Raji (cell line): ENCODE results near the gene QPRT.

Experiments
- POLR2A ChIP-seq: IDR thresholded peaks from 2 replicates; pipeline ENCODE4 v1.6.1; 2011; ENCODE audit warnings: low read depth, low read length, control low read depth; ENCODE audit not compliant: insufficient read depth

The QPRT gene

DNA sequence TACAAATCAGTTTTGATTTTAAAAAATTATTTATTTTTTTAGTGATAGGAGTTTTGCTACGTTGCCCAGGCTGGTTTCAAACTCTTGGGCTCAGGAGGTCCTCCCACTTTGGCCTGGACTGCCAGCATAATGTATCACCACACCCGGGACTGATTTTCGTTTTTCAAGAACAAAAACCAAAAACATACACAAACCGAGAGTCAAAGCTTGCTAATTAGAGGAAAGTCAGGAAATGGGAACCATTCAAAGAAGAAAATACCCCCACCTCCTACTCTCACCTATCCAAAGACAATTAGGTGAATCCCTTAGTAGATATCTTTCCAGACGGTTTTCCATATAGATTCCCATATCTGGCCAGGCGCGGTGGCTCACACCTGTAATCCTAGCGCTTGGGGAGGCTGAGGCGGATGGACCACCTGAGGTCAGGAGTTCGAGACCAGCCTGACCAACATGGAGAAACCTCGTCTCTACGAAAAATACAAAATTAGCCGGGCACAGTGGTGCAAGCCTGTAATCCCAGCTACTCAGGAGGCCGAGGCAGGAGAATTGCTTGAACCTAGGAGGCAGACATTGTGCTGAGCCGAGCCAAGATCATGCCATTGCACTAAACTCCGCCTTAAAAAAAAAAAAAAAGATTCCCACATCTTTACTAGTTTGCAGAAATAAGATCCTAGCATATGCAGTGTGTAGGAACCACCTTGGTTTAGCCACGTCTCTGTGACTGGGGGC is 16.8 kb upstream of the QPRT start:
- TF ChIP-seq POLR2A, result no peak

DNA sequence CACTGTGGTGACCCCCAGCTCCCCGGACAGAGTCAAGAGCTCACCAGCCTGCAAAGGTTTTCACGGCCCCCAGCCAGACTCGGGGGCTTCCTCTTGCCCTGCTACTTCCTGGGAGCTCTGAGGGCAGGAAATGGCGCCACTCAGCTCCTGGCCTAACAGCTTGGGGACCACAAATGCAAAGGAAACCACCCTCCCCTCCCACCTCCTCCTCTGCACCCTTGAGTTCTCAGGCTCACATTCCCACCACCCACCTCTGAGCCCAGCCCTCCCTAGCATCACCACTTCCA is 16.3 kb upstream of the QPRT start:
- no peak for TF ChIP-seq POLR2A

DNA sequence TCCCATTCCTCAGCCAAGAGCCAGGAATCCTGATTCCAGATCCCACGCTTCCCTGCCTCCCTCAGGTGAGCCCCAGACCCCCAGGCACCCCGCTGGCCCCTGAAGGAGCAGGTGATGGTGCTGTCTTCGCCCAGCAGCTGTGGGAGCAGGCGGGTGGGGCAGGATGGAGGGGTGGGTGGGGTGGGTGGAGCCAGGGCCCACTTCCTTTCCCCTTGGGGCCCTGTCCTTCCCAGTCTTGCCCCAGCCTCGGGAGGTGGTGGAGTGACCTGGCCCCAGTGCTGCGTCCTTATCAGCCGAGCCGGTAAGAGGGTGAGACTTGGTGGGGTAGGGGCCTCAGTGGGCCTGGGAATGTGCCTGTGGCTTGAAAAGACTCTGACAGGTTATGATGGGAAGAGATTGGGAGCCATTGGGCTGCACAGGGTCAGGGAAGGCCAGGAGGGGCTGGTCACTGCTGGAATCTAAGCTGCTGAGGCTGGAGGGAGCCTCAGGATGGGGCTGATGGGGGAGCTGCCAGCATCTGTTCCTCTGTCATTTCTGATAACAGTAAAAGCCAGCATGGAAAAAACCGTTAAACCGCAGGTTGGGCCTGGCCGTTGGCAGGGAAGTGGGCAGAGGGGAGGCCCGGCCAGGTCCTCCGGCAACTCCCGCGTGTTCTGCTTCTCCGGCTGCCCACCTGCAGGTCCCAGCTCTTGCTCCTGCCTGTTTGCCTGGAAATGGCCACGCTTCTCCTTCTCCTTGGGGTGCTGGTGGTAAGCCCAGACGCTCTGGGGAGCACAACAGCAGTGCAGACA is 15.8 kb upstream of the QPRT start, which contains the start of gene SPN:
SPN (plus strand) TSS at position 232 of the 791 bp plus-strand sequence; CDS start at position 714, 482 bp downstream.
- no peak for TF ChIP-seq POLR2A

DNA sequence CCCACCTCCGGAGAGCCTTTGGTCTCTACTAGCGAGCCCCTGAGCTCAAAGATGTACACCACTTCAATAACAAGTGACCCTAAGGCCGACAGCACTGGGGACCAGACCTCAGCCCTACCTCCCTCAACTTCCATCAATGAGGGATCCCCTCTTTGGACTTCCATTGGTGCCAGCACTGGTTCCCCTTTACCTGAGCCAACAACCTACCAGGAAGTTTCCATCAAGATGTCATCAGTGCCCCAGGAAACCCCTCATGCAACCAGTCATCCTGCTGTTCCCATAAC is 15.2 kb upstream of the QPRT start:
- no peak for TF ChIP-seq POLR2A

DNA sequence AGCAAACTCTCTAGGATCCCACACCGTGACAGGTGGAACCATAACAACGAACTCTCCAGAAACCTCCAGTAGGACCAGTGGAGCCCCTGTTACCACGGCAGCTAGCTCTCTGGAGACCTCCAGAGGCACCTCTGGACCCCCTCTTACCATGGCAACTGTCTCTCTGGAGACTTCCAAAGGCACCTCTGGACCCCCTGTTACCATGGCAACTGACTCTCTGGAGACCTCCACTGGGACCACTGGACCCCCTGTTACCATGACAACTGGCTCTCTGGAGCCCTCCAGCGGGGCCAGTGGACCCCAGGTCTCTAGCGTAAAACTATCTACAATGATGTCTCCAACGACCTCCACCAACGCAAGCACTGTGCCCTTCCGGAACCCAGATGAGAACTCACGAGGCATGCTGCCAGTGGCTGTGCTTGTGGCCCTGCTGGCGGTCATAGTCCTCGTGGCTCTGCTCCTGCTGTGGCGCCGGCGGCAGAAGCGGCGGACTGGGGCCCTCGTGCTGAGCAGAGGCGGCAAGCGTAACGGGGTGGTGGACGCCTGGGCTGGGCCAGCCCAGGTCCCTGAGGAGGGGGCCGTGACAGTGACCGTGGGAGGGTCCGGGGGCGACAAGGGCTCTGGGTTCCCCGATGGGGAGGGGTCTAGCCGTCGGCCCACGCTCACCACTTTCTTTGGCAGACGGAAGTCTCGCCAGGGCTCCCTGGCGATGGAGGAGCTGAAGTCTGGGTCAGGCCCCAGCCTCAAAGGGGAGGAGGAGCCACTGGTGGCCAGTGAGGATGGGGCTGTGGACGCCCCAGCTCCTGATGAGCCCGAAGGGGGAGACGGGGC is 14.7 kb upstream of the QPRT start:
- no peak for TF ChIP-seq POLR2A

DNA sequence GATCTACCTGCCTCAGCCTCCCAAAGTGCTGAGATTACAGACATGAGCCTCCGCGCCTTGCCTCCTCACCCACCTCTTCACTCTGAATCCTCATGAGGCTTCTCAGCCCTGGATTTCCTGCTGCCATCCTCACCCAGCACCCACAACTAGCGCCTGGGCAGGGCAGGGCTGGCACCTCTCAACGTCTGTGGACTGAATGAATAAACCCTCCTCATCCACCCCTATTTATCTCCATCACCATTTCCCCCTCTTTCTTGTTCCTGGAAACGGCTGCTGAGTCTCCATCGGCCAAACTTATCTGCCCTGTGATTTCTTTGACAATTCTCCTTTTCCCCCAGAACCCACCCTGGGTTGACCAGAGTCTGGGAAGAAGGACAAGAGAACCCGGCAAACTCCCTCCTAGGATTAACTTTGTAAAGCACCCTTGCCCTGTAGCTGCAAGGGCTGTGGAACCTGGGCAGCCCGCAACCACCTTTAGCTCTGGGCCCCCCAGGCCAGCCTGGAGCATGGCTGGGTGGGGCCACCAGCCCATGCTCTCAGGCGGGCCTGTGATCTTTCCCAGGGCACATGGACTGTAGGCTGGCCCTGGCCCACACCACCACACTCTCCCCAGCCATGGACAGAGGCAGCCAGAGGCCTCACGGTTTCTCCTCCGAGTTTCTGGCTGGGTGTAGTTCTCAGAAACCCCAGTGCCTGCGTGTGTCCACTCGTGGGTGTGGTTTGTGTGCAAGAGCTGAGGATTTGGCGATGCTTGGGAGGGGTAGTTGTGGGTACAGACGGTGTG is 13.5 kb upstream of the QPRT start:
- TF ChIP-seq POLR2A, result no peak

DNA sequence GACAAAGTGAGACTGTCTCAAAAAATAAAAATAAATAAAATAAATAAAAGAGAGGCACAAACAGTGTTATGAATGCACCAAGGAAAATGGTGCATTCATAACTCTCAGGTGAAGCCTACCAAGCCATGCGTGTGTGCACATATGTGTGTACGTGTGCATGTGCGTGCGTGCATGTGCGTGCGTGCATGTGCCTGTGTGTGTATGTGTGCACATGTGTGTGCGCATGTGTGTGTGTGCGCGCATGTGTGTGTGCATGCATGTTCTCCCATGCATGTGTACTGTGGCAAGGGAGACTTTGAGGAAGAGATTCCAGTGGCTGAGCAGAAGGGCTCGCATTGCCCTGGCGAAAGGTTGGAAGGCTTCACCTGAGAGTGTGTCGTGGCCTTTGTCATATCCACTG is 11.2 kb upstream of the QPRT start:
- TF ChIP-seq POLR2A, result no peak

DNA sequence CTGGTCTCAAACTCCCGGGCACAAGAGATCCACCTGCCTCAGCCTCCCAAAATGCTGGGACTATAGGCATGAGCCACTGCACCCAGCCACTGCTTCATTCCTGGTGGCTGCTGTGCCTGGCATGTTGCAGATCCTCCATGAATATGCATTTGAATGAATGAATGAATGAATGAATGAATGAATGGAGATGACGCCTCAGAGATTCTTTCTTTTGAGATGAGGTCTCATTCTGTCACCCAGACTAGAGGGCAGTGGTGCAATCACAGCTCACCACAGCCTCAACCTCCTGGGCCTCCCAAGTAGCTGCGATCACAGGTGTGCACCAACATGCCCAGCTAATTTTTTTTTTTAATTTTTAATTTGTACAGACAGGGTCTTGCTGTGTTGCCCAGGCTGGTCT is 10.7 kb upstream of the QPRT start:
- TF ChIP-seq POLR2A, result no peak

DNA sequence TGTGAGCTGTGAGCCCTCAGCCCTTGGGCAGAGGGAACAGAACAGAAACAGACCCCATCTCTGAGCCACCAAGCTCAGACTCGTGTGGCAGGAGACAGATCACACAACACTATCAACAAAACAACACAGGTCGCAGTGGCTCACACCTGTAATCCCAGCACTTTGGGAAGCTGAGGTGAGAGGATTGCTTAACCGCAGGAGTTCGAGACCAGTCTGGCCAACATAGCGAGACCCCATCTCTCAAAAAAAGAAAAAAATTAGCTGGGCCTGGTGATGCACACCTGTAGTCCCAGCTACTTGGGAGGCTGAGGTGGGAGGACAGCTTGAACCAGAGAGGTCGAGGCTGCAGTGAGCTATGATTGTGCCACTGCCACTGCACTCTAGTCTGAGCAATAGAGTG is 5.5 kb upstream of the QPRT start:
- TF ChIP-seq POLR2A, result no peak

DNA sequence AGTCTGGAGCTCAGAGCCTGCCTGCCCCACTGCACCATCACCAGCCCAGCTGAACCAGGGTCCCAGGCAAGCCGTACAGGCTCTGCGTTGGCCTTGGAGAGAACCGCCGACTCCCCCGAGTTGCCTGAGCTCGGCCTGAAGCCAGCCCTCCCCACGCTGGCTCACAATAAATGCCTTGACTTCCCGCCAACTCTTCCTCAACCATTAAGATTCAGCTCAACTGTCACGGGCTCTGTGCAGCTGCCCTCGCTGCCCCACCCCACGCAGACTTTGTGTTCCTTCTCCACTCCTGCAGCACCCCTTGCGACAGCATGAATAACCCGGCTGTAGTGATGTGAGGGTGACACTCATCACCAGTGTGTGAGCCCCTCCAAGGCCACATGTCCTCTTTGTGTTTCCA is 4.8 kb upstream of the QPRT start:
- TF ChIP-seq POLR2A, result no peak

DNA sequence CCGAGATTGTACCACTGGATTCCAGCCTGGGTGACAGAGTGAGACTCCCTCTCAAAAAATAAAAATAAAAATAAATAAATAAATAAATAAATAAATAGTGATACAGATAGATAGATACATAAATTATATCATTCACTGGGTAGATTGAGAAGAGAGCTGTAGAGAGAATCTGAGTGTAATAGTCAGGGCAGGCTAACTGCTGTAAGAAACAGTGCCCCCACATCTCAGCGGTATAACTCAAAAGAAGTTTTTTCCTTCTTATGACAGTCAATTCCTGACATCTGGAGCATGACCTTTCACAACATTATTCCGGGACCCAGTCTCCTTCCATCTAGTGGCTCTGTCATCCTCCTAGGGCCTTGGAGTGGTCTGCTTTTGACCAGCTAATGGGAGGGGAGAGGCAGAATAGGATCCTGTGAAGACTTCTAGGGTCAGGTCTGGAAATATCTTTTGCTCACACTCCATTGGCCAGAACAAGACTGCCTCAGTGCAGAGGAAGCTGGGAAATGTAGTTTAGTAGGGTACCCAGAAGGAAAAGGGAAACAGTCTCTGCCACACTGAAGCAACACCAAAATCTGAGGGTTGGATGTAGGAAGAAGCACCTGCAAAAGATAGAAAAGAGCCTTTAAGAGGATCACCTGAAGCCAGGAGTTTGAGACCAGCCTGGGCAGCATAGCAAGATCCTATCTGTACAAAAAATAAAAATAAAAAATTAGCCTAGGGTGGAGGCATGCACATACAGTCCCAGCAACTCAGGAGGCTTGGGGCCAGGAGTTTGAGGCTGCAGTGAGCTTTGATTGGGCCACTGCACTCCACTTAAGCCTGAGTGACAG is 3.0 kb upstream of the QPRT start:
- TF ChIP-seq POLR2A, result no peak

DNA sequence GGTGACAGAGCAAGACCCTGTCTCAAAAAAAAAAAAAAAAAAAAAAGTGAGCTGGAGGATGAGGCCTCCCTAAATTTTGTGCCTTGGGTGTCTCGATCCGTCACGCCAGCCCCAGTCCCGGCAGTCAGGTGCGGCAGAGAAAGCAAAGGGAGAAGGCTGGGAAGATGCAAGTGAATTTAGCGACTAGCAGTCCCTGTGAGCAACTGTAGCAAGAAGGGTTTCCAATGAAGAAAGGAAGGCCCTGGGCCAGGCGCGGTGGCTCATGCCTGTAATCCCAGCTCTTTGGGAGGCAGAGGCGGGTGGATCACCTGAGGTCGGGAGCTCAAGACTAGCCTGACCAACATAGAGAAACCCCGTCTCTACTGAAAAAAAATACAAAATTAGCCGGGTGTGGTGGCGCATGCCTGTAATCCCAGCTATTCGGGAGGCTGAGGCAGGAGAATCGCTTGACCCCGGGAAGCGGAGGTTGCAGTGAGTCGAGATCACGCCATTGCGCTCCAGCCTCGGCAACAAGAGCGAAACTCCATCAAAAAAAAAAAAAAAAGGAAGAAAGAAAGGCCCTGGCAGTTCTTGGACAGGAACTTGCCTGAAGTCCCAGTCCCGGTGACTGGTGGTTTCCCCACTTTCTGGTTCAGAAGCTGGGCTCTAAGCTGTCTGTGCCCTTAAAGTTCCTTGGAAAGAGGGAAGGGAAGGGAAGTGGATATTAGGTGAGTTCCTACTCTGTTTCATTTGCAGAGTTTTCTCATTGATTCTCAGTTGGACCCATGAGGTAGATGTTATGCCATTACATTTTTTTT is 1.8 kb upstream of the QPRT start:
- no peak for TF ChIP-seq POLR2A

DNA sequence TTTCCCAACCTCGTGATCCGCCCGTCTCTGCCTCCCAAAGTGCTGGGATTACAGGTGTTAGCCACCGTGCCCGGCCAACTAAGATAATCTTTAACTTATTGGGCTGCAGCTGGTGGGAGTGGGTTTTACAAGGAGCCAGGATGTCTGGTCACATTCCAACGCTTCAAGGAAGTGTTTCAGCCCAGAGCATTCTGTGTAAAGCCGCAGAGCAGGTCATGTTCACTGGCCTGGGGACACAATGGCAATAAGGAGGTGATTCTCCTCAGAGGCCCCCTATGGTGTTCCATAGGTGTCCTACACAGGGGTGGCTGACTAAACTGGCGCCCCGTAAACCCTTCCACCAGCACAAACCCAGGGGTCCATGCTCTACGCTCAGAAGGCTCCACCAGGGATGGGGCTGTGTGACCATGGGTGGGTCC is 1.2 kb downstream of the QPRT start:
- TF ChIP-seq POLR2A, result no peak
